Measurements from ENCODE around the gene IL6ST.

DNA sequence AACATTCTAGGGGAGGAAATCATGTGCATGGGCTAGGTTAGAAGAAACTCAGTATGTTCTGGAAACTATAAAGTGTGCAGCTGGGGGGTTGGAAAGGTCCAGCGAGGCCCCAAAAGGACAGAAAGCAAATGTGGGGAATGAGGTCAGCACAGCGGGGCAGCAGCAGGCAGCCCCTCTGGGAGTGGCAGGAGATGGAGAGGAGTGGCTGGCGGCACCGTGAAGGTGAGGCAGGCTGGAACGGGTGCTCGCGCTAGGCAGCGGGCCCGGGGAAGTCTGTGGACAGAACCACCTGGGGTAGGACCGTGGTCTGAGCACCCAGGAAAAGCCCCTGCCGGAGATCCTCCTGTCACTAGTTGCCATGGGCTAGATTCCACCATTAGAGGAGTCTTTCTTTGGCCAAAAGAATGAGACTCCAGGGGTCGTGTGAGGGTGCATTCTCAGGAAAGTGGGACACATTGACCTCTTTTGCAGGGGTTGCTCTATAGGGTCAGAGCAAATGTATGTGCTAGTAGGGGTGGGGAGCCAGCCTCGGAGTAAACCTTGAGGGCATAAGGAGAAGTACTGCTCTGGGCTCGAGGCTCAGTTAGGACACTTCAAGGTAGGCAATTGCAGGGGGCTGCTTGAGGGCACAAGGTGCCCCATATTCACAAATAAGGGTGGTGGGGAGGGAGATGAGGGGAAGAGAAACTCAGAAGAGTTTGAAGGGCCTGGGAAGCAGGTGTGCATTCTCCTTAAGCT, 61.2 kb downstream of the IL6ST start:
- TF ChIP-seq, protein P1, sequence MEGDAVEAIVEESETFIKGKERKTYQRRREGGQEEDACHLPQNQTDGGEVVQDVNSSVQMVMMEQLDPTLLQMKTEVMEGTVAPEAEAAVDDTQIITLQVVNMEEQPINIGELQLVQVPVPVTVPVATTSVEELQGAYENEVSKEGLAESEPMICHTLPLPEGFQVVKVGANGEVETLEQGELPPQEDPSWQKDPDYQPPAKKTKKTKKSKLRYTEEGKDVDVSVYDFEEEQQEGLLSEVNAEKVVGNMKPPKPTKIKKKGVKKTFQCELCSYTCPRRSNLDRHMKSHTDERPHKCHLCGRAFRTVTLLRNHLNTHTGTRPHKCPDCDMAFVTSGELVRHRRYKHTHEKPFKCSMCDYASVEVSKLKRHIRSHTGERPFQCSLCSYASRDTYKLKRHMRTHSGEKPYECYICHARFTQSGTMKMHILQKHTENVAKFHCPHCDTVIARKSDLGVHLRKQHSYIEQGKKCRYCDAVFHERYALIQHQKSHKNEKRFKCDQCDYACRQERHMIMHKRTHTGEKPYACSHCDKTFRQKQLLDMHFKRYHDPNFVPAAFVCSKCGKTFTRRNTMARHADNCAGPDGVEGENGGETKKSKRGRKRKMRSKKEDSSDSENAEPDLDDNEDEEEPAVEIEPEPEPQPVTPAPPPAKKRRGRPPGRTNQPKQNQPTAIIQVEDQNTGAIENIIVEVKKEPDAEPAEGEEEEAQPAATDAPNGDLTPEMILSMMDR (IDR thresholded peaks at IDR 0.05): no peak
- no peak for TF ChIP-seq POLR2A (IDR thresholded peaks at IDR 0.05)
